ENCODE results near the gene UBTD1.

Gene UBTD1

DNA sequence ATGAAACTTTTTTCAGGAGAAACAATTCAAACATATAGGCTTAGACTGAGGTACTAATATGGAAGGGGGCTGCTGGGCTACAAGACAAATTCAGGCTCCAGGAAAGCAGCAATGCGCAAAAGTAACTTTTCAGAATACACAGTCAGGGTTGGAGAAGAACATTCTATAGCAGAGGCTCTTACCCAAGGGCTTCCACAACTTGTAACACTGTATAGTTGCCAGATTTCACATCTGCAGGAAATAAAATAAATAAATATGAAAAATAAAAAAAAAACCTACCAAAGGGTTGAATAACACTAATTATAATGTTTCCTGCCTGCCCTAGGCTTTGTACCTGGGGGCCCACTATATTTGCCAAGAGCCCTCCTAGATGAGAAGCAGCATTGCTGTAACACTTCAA is 14.8 kb upstream of the UBTD1 start:
- no peak for DNase-seq

DNA sequence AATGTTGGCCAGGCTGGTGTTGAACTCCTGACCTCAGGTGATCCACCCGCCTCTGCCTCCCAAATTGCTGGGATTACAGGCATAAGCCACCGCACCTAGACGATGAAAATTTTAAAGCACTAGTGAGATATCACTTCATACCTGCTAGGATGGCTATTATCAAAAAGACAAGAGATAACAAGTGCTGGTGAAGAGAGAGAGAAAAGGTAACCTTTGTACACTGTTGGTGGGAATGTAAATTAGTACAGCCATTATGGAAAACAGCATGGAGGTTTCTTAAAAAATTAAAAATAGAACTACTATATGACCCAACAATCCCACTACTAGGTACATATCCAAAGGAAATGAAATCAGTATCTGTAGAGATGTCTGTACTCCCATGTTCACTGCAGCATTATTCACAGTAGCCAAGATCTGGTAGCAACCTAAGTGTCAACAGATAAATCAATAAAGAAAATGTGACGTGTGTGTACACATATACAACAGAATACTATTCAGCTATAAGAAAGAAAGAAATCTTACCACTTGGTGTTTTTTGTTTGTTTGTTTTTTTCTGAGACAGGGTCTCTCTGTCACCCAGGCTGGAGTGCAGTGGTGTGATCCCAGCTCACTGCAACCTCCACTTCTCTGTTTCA is 13.0 kb upstream of the UBTD1 start:
- DNase-seq: no peak

DNA sequence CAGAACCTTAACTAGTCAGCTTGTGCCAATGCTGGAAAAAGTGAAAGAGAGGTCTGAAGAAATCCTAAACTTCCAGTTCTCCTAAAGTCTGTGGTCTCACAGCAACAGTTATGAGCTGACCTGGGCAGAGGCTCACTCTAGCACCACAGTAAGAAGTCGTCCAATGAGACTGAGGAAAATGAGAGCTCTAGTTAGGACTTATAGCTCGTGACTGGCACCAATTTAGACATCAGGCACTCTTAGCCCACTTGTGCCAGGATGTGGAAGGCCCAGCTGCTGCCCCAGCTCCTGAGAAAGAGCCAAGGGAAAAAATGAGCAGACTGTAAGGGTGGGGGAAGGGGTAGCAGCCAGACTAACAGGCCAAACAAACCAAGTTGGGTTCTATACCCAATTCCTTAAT is 8.1 kb upstream of the UBTD1 start:
- DNase-seq: no peak

DNA sequence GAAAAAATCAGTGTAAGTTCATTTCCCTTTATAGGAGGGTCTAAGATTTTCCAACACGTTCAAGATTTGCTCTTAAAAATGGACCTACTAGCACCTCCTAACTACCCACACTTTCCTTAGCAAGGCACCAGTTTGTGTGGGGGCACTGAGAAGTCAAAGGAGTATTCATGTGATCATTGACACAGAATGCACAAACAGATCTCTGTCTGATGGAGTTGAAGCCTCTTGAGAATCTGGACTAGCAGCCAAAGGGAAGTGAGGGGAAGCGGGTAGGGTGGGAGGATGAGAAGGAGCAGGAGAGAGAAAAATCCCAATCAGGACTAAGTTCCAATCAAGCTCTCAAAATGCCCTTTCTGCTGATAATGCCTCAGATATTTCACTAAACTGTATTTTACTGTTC is 4.6 kb upstream of the UBTD1 start:
- no peak for DNase-seq

DNA sequence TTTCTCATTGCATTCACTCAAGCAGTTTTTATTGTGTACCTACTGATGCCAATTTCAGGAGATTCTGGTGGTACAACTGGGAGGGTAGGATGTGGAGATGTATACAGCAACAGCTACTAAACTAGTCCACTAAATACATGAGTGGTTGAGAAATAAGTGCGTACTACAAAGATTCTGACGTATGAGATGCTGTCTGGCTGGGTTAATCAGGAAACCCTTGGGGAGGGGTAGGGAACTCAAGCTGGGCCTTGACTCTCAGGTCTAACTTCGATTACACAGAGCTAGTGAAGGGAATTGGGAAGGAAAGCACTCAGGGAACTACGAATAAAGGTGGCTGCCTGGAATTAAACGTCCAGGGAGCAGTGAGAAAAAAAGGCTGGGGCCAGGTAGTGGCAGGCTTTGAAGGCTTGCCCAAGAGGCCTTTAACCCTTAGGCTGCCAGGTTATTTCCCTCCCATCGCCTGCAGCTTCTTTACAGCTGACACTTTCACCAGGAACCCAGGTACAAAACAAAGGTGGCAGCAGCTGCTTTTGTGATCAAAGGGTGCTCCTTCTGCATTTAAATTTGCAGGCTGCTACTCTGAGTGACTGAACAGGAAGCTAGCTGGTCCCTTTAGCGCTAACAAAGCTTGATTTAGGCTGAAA is 3.7 kb upstream of the UBTD1 start:
- DNase-seq: no peak

DNA sequence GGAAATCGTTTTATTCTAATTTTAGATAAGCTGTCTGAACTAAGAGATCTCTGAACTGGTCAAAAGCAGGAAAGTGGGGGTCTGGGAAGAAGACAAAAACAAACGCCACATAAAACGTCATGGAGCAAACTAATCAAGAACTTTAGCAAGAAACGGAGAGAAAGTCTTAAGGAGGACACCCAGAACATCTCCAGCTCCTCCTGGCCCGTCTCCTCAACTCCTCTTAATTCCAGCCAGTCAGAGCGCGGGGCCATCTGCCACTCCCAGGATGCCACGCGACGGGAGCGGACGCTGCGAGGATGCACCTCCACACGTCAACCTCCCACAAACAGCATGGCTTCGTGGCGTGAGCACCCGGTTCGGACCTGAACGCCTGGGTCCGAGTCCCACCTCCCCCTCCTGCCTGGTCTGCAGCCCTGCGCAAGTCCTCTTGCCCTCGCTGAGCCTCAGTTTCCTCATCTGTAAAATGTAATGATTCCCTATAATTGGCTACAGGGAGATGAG is 1.1 kb upstream of the UBTD1 start:
- DNase-seq: peak; percentile 78

DNA sequence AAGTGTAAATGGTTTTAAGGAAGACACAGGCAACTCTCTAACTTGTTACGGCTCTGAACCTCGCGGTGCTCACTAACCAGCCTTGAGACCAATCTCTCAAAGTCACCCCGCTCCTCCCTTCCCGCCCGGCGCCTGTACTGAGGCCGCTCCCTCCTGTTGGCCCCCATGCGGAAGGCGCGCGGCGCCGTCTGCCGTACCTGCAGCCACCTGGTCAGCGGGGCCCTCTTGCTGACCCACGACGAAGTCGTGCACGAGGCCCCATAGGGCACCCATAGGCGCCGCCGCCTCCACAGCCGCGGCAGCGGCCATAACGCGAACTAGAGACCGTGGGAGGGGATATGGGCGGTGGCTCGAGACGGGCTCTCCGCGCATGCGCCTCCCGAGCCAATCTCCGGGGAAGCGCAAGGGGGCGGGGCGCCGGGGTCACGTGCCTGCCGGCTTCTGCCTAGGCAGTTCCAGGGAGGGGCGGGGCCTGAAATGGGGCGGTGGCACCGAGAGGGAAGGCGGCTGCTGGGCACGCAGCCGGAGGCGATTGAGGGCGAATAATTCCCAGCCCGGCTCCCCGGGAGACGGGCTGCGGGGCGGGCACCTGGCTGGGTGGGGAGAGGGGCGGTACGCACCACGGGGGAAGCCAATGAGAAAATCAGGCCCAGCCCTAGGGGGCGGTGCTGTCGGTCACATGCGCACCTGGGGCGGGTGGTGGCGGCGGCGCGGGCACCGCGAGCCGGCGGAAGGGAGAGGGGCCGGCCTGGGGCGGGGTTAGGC is 466 bp upstream of the UBTD1 start, which contains the start of gene MMS19:
MMS19 (minus strand) TSS at position 347 of the 765 bp plus-strand sequence; CDS start at position 309, 38 bp downstream.
- peak; percentile 98 for DNase-seq

DNA sequence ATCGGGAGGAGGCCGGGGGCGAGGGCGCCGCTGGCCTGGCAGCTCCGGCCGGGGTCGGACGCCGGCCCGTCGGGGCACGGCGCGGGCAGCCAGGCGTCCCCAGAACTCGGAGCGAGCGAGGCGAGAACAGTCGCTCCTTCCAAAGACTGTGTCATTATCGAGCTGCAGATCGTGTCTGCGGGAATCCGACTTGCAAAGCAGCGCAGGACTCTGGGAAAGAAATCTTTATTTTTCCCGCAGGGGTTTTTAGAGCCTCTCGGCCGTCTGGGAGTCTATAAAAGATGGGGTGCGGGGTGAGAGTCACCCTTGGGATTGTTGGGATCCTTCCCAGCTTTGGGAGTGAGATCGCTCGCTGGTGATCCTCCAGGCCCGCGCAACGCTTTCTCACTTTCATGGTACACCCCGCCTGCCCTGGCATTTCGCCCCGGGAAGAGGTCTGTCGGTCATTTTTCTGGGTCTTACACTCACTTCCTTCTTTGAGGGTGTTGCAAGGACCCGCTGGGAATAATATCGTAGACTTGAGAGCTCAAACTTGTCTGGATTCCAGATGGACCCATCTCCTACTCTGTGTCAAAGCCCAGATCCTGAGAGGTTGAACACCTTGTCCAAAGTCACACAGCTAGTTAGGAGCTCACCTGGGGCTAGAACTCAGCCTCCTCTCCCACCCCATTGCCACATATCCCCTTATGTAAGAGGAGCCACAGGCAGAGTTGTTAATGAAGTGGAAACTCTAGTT is 1.0 kb downstream of the UBTD1 start:
- DNase-seq: no peak

DNA sequence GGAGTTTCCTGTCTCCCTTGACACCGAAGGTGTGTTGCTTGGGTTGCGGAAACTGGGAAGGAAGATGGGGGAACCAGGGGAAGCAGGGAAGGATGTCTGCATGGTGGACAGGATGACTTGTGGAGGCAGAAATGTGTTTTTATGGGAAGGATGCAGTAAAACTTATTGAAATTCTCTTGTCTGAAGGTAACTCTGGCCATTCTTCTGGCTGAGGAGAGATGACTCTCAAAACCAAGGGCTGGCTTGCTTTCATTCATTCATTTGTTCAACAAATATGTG is 1.5 kb downstream of the UBTD1 start:
- no peak for DNase-seq

DNA sequence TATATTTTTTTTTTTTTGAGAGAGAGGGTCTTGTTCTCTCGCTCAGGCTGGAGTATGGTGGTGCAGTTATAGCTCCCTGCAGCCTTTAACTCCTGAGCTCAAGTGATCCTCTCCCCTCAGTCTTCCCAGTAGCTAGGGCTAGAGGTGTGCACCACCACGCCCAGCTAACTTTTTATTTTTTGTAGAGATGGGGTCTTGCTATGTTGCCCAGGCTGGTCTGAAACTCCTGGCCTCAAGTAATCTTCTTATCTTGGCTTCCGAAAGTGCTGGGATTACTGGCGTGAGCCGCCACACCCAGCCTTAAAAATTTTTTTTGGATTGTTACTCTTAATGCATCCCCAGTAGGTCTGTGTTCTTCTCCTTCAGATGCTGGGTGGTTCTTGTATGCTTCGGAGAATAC is 4.2 kb downstream of the UBTD1 start:
- no peak for DNase-seq

DNA sequence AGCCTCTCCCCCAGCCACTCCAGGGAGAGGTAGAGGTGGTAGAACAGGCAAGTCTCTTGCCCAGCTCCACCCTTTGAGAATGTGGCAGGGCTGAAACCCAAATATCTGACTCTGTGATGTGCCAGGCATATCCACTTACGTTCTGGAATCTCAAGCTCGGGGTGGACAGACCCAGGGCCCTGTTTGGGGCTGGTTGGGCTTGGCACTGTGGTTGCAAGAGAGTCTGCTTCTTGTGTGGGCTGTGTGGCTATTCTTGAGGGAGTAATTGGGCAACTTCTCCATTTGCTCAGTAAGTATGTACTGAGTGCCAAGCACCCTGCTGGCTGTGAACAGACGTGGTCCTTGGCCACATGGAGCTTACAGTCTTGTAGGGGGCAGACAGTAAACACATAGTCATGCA is 4.7 kb downstream of the UBTD1 start:
- no peak for DNase-seq

DNA sequence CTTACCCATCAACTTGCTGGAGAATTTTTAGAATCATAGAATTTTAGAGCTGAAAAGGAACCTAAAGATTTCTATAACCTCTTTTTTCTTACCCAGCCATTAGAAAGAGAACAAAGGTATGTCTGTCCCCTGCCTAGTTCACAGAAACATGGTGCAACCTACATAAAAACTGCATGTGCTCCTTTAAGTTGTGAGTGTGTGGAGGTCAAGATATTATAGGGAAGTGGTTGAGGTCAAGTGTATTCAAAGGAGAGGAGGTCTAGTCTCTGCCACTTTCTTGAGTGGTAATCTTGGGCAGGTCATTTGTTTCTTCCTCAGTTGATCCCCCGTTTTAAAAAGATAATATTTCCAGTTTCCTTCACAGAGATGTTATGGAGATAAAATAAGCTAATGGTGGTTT is 6.4 kb downstream of the UBTD1 start:
- DNase-seq: no peak

DNA sequence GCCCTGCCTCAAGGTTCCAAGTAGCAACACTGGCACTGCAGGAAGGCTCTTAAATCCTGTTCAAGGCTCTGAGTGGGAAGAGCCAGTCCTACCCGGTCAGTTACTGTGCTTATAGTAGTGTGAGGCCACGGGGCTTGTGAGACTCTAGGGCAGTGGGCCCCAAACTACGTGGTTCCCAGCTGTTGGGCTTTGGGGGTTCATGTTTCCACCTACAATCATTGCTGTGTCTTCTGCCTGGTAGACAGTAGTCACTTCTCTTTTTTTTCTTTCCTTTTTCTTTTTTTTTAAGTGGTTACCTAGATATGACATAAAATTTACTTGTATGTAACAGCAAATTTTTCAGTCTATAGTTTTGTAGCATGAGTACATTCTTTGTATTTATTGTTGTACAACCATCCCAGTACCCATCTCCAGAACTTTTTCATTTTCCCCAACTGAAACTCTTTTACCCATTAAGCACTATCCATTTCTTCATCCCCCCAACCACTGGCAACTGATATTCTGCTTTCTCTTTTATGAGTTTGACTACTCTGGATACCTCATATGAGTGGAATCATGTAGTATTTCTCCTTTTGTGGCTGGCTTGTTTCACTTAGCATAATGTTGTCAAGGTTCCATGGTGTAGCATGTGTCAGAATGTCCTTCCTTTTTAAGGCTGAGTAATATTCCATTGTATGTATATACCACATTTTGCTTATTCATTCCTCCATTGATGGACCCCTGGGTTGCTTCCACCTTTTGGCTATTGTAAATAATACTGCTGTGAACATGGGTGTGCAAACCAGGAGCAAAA is 7.7 kb downstream of the UBTD1 start:
- no peak for DNase-seq

DNA sequence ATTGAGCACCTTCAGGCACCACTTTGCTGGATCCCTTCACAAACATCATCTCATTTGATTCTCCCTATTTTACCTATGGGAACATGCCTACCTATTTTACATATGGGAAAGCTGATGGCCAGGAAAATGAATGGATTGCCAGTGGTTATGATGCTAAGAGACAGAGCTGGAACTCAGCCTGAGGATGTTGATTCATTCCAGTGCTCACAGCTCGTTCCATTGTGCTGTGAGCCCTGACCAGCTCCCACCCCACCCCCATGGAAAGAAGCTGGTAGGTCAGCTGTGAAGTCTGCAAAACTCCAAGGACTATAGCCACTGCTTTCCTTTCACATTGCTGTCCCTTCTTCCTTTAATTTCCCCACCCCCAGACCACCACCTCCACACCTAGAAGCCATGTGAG is 9.6 kb downstream of the UBTD1 start:
- no peak for DNase-seq

DNA sequence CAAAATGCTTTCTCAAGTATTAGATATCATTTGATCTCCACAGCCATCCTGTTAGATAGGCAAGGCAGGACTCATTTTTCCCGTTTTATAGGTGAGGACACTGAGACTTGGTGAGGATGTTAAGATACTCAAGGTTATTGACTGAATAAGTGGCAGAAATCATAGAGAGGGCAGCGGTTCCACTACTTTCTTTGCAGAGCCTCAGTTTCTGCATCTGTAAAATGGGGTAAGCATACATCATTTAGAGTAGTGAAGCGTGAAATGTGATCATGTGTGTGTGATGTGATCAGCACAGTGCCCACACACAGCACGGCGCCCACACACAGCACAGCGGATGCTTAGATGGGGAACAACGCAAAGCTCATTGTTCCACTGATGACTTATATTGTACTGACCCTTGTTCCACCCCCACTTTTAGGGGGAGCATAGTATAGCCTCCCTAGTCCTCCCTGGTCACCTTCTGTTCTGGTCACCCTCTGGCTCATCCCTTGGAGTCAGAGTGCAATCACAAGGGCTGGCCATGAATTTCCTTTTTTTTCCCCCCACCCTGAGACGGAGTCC is 10.5 kb downstream of the UBTD1 start:
- DNase-seq: no peak

DNA sequence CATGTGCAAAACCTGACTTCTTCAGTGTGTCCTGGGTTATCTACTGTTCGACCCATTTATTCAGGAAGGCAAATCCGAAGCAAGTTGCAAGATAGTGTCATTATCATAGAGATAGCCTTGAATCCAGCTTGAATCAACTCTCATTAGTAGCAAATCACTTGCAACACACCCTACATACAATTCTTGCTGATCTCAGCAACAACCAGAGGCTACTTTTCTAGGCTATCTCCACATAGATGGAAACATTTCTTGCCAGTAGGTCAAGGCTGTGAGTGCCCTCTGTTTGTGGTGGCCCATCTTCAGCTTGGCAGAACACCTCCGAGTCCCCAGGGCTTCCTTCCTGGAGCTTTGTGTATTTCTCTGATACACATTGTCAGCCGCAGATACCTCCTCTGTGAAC is 12.0 kb downstream of the UBTD1 start:
- no peak for DNase-seq

DNA sequence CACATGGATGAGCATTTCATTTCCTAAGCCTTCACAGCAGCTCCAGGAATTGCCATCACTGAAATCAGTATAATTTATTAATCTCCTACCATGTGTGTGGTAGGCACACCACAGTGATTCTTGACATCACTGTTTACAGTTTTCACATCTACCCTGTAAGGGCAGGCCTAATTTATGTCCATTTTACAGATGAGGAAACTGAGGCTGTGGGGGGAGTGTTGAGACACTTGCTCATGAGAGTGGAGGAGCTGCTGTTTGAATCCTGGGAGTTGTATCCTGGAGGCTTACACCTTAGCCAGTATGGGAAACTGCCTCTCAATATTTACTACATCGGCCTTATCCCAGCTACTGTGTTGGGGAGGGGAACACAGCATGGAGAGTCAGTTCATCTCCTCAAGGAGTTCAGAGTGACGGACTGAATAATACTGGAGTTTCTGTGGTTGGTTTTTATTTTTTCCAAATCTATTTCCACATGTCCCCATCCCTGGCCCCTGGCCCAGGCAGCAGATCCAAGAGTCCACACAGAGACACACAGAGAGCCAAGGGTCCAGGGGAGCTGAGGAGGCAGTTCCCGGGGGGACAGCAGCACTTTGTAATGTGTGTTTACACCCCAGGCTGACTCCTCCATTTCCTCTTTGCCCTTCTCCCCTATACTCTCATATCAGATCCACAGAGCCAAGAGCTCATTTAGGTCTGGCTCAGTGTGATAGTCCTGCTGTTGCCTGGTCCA is 13.2 kb downstream of the UBTD1 start:
- DNase-seq: no peak

DNA sequence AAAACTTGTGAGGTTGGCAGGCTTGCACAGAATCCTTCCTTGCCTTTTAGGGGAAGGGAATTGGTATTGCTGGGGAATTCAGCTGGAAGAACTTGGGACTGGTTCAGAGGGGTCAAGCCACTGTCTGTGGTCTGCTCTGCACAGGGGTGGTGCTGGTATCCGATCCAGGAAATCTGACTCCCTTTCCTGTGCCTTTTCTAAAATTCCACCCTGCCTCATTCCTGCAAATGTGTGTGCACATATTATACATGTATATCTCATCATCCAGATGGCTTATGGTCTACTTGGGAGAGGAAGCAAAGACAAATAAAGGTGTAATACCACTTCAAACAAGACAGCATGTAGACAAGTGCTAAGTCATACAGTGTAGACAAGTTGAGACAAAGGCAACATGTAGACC is 14.3 kb downstream of the UBTD1 start:
- DNase-seq: no peak

DNA sequence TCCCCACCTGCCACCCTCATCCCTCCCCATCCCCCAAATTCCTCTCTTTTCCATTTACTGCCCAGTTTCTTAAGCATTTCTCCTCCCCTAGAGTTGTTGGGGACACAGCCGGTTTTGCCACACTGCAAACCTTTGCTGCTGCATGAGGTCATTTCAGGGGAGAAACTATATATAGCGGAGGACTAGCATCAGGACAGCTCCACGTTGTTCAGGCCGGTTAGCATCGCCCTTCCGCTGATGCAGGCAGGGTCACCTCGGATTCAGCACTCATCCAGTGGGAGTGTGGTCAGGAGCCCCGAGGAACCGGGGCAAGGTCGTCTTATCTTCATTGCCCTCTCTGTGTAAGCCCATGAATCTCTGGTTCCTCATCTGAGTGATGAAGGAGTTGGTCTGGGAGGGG is 15.6 kb downstream of the UBTD1 start:
- no peak for DNase-seq

DNA sequence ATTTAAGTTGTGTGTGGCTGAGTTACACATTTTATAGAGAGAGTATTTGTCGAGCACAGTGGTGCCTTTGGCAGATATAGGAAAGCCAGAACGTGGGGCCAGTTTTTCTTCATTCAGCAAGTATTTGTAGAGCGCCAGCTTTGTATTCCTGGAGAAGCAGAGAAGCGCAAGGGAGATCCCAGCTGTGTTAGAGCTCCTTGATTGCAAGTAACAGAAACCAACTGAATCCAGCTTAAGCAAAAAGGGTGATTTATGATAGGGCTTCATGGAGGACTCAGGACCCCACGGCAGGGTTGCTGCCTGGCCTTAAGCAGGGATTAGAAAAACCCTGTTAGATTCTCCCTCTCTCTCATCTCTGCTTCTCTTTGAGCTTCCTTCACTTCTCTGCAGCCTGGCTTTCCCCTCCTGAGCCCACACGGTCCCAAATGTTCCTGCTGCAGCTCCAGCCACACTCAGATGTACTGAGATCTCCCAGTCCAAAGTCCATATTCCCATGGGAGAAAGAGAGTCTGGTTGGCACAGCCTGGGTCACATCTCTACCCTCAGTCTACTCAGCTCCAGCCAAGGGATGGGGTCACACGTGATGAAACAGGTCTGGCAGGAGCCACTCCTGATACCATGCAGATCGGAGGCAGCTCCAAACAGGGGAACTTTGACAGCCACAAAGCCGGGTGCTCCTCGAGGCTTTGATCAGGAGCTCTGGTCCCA is 16.7 kb downstream of the UBTD1 start:
- no peak for DNase-seq
